Transverse colon (tissue), 3 donors: ENCODE results near the gene UCN3.

Experiments
- EP300 ChIP-seq: sonication (generic); formaldehyde crosslinking; IDR thresholded peaks from one replicate; pipeline ENCODE4 v1.6.1; 2017; ENCODE audit warnings: antibody characterized with exemption, low read depth
- POLR2A ChIP-seq: fragments of 450-650 bp; IDR thresholded peaks from one replicate; pipeline ENCODE4 v1.6.1; 2016; ENCODE audit warnings: antibody characterized with exemption, mild to moderate bottlenecking, moderate library complexity
- TF ChIP-seq, protein P1 (sequence below), 5 experiments: fragments of 200-600 bp in 3 of 5; fragments of 450-650 bp in 2 of 5; sonication (generic) in 3 of 5; IDR thresholded peaks; 1 replicate in 2 of 5; 2 replicates in 3 of 5; pipeline ENCODE4 v1.5.1; 2016 to 2017; ENCODE audit warnings: antibody characterized with exemption in 5 of 5, inconsistent platforms in 3 of 5, mild to moderate bottlenecking in 2 of 5, moderate library complexity in 1 of 5

DNA sequence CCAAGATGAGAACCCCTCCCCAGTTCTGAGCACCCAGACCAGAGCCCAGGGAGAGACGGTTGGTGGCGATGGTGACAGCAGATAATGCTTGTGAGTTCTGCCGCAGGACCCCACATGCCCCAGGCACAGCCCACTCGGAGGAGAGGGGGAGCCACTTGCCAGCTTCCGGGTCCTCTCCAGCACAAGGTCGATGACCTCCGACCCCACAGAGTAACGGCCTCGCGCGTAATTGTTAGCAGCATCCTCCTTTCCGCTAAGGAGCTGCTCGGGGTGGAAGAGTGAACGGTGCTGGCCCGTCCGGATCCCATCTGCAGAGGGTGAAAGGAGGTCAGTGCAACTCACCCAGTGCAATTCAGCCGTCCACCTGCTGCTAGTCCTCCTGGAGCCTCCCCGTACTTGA, 30.4 kb downstream of the UCN3 start:
- TF ChIP-seq, protein P1, sequence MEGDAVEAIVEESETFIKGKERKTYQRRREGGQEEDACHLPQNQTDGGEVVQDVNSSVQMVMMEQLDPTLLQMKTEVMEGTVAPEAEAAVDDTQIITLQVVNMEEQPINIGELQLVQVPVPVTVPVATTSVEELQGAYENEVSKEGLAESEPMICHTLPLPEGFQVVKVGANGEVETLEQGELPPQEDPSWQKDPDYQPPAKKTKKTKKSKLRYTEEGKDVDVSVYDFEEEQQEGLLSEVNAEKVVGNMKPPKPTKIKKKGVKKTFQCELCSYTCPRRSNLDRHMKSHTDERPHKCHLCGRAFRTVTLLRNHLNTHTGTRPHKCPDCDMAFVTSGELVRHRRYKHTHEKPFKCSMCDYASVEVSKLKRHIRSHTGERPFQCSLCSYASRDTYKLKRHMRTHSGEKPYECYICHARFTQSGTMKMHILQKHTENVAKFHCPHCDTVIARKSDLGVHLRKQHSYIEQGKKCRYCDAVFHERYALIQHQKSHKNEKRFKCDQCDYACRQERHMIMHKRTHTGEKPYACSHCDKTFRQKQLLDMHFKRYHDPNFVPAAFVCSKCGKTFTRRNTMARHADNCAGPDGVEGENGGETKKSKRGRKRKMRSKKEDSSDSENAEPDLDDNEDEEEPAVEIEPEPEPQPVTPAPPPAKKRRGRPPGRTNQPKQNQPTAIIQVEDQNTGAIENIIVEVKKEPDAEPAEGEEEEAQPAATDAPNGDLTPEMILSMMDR (IDR thresholded peaks at IDR 0.05): no peak
- TF ChIP-seq EP300 (no peak), POLR2A (no peak)
